HEK293T (cell line): ENCODE results near the gene PACC1.

Source experiments
- ARNT ChIP-seq: fragments of 450-650 bp; IDR thresholded peaks from 2 replicates; pipeline ENCODE4 v1.6.1; 2017; ENCODE audit warnings: mild to moderate bottlenecking
- BHLHE40 ChIP-seq: fragments of 450-650 bp; IDR thresholded peaks from 2 replicates; pipeline ENCODE4 v1.6.1; 2016; ENCODE audit warnings: mild to moderate bottlenecking, moderate library complexity, borderline replicate concordance
- FOXA1 ChIP-seq: fragments of 450-650 bp; IDR thresholded peaks from 2 replicates; pipeline ENCODE4 v1.6.1; 2016; ENCODE audit warnings: mild to moderate bottlenecking
- FOXK2 ChIP-seq: fragments of 450-650 bp; IDR thresholded peaks from 2 replicates; pipeline ENCODE4 v1.6.1; 2016; ENCODE audit warnings: mild to moderate bottlenecking
- FOXM1 ChIP-seq: fragments of 450-650 bp; IDR thresholded peaks from 2 replicates; pipeline ENCODE4 v1.6.1; 2017; ENCODE audit warnings: mild to moderate bottlenecking, borderline replicate concordance
- HDGF ChIP-seq: fragments of 450-650 bp; IDR thresholded peaks from 2 replicates; pipeline ENCODE4 v1.6.1; 2017; ENCODE audit warnings: antibody characterized with exemption, borderline replicate concordance
- L3MBTL2 ChIP-seq: fragments of 450-650 bp; conservative IDR thresholded peaks from 2 replicates; pipeline ENCODE4 v1.6.1; 2016; ENCODE audit warnings: mild to moderate bottlenecking
- PKNOX1 ChIP-seq: fragments of 450-650 bp; IDR thresholded peaks from 2 replicates; pipeline ENCODE4 v1.6.1; 2016
- SP1 ChIP-seq: fragments of 450-650 bp; IDR thresholded peaks from 2 replicates; pipeline ENCODE4 v1.6.1; 2017
- SUZ12 ChIP-seq: fragments of 450-650 bp; IDR thresholded peaks from 2 replicates; pipeline ENCODE4 v1.6.1; 2016; ENCODE audit warnings: mild to moderate bottlenecking
- TARDBP ChIP-seq: fragments of 450-650 bp; IDR thresholded peaks from 2 replicates; pipeline ENCODE4 v1.6.1; 2016
- ZNF384 ChIP-seq: fragments of 450-650 bp; IDR thresholded peaks from 2 replicates; pipeline ENCODE4 v1.6.1; 2016

DNA sequence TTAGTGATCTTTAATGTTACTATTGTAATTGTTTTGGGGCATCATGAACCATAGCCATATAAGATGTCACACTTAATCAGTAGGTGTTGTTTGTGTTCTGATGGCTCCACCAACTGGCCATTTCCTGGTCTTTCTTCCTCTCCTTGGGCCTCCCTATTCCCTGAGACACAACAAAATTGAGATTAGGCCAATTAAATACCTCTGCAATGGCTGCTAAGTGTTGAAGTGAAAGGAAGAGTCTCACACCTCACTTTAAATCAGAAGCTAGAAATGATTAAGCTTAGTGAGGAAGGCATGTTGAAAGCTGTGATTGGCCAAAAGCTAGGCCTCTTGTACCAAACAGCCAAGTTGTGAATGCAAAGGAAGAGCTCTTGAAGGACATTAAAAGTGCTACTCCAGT lies 98.8 kb downstream of the PACC1 start:
- TF ChIP-seq PKNOX1, result no peak
- TF ChIP-seq SUZ12, result no peak
- TF ChIP-seq ZNF384, result no peak
- TF ChIP-seq BHLHE40, result no peak
- TF ChIP-seq FOXM1, result no peak
- TF ChIP-seq TARDBP, result no peak
- TF ChIP-seq SP1, result no peak
- TF ChIP-seq L3MBTL2, result no peak
- no peak for TF ChIP-seq HDGF
- no peak for TF ChIP-seq ARNT
- TF ChIP-seq FOXA1, result no peak
- no peak for TF ChIP-seq FOXK2
